Tibial artery (tissue), 4 donors: ENCODE results near the gene DRD2.

Experiments used
- DNase-seq, 2 donors: peaks; one replicate each; pipeline ENCODE4 v3.0.0-alpha.2; 2019
- H3K27ac ChIP-seq, 2 donors: fragments of 200-600 bp; sonication (generic) in 1 of 2; 1 replicate in 1 of 2; 2 replicates in 1 of 2; pipeline ENCODE4 v1.5.1; 2018 to 2019; ENCODE audit warnings: mild to moderate bottlenecking in 1 of 2
- H3K27me3 ChIP-seq, 2 donors: fragments of 200-600 bp; sonication (generic) in 1 of 2; one replicate each; pipeline versions ENCODE4 v1.5.1 to v1.6.0; 2016 to 2019
- H3K36me3 ChIP-seq, 3 donors: fragments of 200-600 bp; sonication (generic) in 2 of 3; one replicate each; pipeline ENCODE4 v1.5.1; 2016 to 2019; ENCODE audit warnings: mild to moderate bottlenecking in 2 of 3
- H3K4me1 ChIP-seq, 4 donors: fragments of 200-600 bp; sonication (generic) in 2 of 4; 1 replicate in 3 of 4; 2 replicates in 1 of 4; pipeline ENCODE4 v1.5.1; 2016 to 2019
- H3K4me3 ChIP-seq, 2 donors: fragments of 200-600 bp; sonication (generic) in 1 of 2; 1 replicate in 1 of 2; 2 replicates in 1 of 2; pipeline ENCODE4 v1.5.1; 2018 to 2019; ENCODE audit warnings: mild to moderate bottlenecking in 2 of 2
- H3K9me3 ChIP-seq, 3 donors: fragments of 200-600 bp; sonication (generic) in 1 of 3; one replicate each; pipeline ENCODE4 v1.5.1; 2016 to 2019
- intact Hi-C: fragments of 100-400 bp; cut with DNase I; formaldehyde crosslinking; loops from one replicate; pipeline ENCODE4 v1.15.0; 2023; ENCODE audit warnings: low total_unique reads
- TF ChIP-seq, protein P1 (sequence below), 2 experiments: fragments of 200-600 bp in 1 of 2; fragments of 450-650 bp in 1 of 2; IDR thresholded peaks; one replicate each; pipeline ENCODE4 v1.5.1; 2017 to 2019; ENCODE audit warnings: antibody characterized with exemption in 2 of 2, mild to moderate bottlenecking in 1 of 2, moderate library complexity in 1 of 2

DRD2 gene

DNA sequence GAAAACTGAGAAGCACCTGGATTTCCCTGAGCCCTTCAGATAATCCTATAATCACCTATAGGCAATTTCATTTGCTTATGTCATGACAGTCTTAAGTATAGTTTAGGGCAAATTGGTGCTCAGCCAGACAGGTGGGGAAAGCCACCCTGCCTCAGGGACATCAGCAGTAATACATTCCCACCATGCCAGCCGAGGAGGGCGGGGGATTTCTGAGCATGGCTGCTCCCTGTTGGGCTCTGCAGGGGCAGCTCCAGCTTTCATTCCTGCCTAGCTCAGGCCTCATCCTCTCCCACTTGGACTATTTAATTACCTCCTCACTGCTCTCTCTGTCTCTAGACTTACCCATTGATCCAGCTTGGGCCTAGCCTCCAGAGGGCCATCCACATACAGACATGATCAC is 9.0 kb upstream of the DRD2 start:
- intact Hi-C loops = no loop called here

DNA sequence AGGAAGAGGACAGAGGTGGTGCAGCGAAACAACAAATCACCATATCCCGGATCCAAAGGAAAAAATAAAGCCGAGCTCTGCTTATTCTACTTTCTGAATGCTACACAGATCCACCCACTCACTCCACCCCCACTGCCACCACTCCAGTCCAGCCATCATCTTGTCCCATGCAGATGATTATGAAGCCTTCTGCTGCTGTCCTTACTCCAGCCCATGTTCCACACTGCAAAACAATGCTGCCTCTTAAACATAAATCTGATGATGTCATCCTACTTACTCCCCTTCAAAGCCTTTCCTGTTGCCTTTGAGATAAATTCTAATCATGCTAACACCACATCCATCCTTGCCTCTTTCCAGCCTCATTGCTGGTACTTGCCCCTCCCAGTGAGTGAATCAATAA is 6.5 kb upstream of the DRD2 start:
- Histone ChIP-seq H3K4me1 (no peaks in the 10 kb centered on the region), H3K36me3 (no peaks in the 10 kb centered on the region), H3K4me3 (no peak overlapping the region), H3K9me3 (no peaks in the 10 kb centered on the region), H3K27ac (no peak overlapping the region), H3K27me3 (peaks cover 0 to 35% of the 10 kb centered on the region in 2 donors)
- no peak for DNase-seq
- TF ChIP-seq, protein P1, sequence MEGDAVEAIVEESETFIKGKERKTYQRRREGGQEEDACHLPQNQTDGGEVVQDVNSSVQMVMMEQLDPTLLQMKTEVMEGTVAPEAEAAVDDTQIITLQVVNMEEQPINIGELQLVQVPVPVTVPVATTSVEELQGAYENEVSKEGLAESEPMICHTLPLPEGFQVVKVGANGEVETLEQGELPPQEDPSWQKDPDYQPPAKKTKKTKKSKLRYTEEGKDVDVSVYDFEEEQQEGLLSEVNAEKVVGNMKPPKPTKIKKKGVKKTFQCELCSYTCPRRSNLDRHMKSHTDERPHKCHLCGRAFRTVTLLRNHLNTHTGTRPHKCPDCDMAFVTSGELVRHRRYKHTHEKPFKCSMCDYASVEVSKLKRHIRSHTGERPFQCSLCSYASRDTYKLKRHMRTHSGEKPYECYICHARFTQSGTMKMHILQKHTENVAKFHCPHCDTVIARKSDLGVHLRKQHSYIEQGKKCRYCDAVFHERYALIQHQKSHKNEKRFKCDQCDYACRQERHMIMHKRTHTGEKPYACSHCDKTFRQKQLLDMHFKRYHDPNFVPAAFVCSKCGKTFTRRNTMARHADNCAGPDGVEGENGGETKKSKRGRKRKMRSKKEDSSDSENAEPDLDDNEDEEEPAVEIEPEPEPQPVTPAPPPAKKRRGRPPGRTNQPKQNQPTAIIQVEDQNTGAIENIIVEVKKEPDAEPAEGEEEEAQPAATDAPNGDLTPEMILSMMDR (IDR thresholded peaks at IDR 0.05) = no peak
- intact Hi-C loops = no loop called here

More for the DNA sequence above, 9.0 kb upstream of the DRD2 start:
- Histone ChIP-seq H3K9me3 (no peaks in the 10 kb centered on the region), H3K4me3 (no peak overlapping the region), H3K36me3 (no peaks in the 10 kb centered on the region), H3K27me3 (peaks cover 0 to 11% of the 10 kb centered on the region in 2 donors), H3K27ac (no peak overlapping the region), H3K4me1 (no peaks in the 10 kb centered on the region)
- no peak for DNase-seq
- TF ChIP-seq, protein P1 (IDR thresholded peaks at IDR 0.05) = no peak

DNA sequence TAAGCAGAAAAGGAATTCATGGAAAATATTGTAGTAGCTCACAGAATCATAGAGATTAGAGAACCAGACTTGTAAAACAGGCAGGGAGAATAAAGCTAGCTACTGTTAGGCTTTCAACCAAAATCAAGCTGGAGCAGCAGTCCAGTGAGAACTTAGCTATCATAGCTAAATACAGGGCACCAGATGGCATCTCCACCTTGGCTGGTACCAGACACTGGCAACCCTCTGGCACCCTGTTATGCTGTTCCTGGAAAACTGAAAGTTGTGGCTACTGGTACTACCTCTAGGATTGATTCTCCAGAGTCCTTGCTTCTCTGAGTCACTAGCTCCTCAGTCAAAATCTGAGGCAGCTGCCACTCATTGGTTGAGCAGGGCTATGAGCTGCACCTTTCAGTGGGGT is 6.0 kb upstream of the DRD2 start:
- Histone ChIP-seq H3K27me3 (peaks cover 0 to 40% of the 10 kb centered on the region in 2 donors), H3K4me1 (no peaks in the 10 kb centered on the region), H3K27ac (no peak overlapping the region), H3K36me3 (no peaks in the 10 kb centered on the region), H3K4me3 (no peak overlapping the region), H3K9me3 (no peaks in the 10 kb centered on the region)
- no peak for DNase-seq
- TF ChIP-seq, protein P1 (IDR thresholded peaks at IDR 0.05) = no peak
- intact Hi-C loops = no loop called here

DNA sequence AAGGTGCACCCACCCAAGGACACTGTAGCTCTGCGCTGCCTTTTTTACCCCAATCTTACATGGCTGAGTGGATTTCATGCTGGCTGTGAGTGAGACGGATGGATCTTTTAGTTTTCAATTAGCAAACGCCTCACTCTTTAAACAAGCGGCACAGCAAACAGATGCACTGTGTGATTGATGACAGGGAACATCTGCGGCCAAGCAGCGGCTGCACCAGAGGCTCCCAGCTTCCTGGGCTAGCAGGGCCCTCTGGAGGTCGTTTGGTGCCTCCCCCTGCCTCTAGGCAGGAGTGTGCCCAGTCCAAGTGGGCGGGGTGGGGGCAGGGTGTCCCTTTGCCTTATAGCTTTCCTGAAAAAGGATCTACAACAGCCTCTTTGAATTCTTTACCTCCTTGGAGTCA is 2.1 kb upstream of the DRD2 start:
- no peak overlapping the region for H3K27ac ChIP-seq
- H3K9me3 ChIP-seq = no peaks in the 10 kb centered on the region
- H3K4me1 ChIP-seq = peaks cover 0 to 14% (median 10%) of the 10 kb centered on the region in 4 donors
- TF ChIP-seq, protein P1 (IDR thresholded peaks at IDR 0.05) = no peak
- DNase-seq = no peak
- no peak overlapping the region for H3K4me3 ChIP-seq
- intact Hi-C loops = no loop called here
- no peaks in the 10 kb centered on the region for H3K36me3 ChIP-seq
- H3K27me3 ChIP-seq = peaks cover 0 to 65% of the 10 kb centered on the region in 2 donors

DNA sequence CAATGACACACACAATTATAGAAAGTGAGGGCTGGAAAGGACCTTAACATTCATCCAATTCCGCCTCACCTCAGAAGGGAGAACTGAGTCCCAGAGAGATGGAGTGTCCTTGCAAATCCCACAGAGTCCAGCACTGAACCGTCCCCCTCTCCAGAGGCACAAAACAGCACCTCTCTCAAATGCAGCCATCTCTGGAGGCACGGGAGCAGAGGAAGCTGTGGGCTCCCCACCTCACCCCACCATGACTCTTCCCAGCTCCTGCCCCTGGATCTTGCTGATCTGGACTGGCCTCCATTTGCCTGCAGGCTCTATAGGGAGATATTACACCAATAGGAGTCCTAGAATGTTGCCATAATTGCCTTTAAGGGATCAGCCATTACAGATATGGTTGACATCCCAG is 1.4 kb upstream of the DRD2 start:
- Histone ChIP-seq H3K27me3 (peaks cover 0 to 70% of the 10 kb centered on the region in 2 donors), H3K4me1 (peaks cover 0 to 14% (median 10%) of the 10 kb centered on the region in 4 donors)
- DNase-seq = no peak

More for the DNA sequence above, 1.4 kb upstream of the DRD2 start:
- intact Hi-C loops = no loop called here
- Histone ChIP-seq H3K9me3 (no peaks in the 10 kb centered on the region), H3K4me3 (no peak overlapping the region), H3K27ac (no peak overlapping the region), H3K36me3 (no peaks in the 10 kb centered on the region)
- TF ChIP-seq, protein P1 (IDR thresholded peaks at IDR 0.05) = no peak
